Fibroblast of lung (primary cell): ENCODE data around the gene TNFRSF9.

Experiments
- EZH2 ChIP-seq: IDR thresholded peaks from 2 replicates; pipeline ENCODE4 v1.5.1; 2012; ENCODE audit warnings: low read length, control low read depth, mild to moderate bottlenecking; ENCODE audit errors: missing control alignments
- TF ChIP-seq, protein P1 (sequence below), 2 donors: IDR thresholded peaks in 1 of 2; conservative IDR thresholded peaks in 1 of 2; 1 replicate in 1 of 2; 2 replicates in 1 of 2; pipeline ENCODE4 v1.5.1; 2011 to 2012; ENCODE audit warnings: low read length in 2 of 2, control low read depth in 1 of 2, inconsistent platforms in 1 of 2, low read depth in 1 of 2, mild to moderate bottlenecking in 1 of 2

DNA sequence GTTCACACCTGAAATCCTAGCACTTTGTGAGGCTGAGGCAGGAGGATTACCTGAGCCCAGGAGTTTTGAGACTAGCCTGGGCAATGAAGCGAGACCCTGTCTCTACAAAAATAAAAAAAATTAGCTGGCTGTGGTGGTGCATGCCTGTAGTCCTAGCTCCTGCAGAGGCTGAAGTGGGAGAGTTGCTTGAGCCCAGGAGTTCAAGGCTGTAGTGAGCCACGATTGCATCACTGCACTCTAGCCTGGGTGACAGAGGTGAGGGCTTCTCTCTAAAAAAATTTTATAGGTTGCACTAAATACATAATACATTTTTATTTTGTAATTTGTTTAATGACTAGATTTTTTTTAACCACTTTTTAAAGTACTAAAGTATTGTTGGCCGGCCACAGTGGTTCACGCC, 27.0 kb upstream of the TNFRSF9 start:
- TF ChIP-seq, protein P1, sequence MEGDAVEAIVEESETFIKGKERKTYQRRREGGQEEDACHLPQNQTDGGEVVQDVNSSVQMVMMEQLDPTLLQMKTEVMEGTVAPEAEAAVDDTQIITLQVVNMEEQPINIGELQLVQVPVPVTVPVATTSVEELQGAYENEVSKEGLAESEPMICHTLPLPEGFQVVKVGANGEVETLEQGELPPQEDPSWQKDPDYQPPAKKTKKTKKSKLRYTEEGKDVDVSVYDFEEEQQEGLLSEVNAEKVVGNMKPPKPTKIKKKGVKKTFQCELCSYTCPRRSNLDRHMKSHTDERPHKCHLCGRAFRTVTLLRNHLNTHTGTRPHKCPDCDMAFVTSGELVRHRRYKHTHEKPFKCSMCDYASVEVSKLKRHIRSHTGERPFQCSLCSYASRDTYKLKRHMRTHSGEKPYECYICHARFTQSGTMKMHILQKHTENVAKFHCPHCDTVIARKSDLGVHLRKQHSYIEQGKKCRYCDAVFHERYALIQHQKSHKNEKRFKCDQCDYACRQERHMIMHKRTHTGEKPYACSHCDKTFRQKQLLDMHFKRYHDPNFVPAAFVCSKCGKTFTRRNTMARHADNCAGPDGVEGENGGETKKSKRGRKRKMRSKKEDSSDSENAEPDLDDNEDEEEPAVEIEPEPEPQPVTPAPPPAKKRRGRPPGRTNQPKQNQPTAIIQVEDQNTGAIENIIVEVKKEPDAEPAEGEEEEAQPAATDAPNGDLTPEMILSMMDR (conservative IDR thresholded peaks at IDR 0.05 in 1 of 2, IDR thresholded peaks at IDR 0.05 in 1 of 2; ENCODE audit: low read depth in 1 of 2, low read length in 2 of 2) = no peak
- TF ChIP-seq EZH2 = no peak
